GM19452 (cell line): ENCODE data around the gene KLHL21.
A peak's percentile ranks its signal among the peaks of the same experiment; 100 is the strongest.

ENCODE experiments used
- ATAC-seq: cut with Tn5 transposase; IDR thresholded peaks from one replicate; pipeline ENCODE4 v1.9.1; 2021; ENCODE audit not compliant: unreplicated experiment

KLHL21 gene

DNA sequence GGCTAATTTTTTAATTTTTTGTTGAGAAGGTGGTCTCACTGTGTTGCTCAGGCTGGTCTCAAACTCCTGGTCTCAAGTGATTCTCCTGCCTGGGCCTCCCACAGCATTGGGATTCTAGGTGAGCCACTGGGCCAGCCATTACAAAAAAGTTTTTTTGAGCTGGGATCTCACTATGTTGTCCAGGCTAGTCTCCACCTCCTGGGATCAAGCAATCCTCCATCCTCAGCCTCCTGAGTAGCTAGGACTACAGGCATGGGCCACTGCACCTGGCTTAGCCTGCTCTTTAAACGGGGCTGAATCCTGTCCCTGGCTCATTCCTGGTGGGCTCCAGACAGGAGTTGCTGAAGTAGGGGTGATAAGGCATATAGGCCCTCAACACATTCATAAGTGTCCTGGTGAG lies 45.1 kb downstream of the KLHL21 start:
- no peak for ATAC-seq

DNA sequence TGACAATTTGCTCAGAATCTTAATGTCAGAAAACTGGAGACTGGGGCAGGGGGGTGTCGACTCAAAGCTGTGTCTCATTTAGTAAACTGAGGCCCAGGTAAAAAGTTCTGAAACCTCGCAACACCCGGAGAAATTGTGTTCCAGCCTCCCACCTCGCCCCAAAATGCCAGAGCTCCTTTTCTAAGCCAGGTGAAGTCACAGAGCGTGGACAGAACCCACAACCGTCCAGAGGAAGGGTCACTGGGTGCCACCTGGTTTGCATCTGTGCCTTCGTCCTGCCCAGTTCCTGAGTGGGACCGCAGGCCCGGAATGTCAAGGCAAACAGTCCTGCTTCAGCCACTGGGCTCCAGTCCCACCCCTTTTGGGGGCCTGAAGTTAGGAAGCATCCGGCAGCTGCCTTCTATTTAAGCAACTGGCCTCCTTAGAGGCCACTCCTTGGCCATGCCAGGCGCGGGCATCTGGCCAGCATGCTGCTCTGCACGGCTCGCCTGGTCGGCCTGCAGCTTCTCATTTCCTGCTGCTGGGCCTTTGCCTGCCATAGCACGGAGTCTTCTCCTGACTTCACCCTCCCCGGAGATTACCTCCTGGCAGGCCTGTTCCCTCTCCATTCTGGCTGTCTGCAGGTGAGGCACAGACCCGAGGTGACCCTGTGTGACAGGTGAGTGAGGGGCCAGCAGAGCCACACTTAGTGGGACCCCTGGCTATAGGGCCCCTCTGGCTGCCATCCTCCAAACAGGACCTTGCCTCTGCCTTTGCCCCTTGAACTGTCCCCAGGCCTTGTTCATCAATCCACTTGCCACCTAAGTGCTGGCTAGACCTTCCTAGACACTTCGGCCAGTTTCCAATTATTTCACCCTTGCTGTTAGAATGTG lies 47.5 kb downstream of the KLHL21 start, which contains the start of gene TAS1R1:
Gene TAS1R1, plus strand, starts transcription at position 401 of the 872 bp plus-strand sequence. Its CDS starts 67 bp downstream, at position 468.
- no peak for ATAC-seq

DNA sequence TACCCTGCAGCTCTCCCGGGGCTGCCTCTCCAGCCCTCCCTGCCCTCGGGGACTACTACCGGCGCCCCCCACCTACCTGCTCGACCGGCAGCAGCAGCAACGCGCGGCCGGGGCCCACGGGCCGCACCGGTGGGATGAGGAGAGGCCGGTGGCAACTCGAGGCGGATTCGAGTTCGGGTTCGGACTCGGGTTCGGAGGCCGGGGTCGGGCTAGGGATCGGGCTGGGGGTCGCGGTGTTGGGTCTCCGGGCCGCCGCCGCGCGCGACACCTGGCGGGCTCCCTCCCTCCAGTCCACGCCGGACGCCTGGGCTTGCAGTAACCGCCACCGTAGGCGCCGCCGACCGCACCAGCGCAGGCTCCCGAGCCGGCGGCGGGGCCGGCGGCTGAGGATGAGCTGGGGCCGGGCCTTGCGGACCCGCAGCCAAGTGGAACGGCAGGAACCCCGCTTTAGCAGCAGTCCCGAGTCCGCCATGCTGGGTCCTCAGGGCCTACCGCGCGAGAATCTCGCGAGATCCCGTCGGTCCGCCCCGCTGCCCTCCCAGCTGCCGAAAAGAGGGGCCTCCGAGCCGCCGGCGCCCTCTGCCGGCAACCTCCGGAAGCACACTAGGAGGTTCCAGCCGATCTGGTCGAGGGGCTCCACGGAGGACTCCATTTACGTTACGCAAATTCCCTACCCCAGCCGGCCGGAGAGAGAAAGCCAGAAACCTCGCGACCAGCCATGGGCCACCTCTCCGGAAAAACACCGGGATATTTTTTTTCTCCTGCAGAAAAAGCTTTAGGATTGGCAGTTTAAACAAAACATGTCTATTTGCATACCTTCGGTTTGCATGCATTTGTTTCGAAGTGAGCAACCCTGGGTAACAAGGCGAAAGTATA lies 48.4 kb downstream of the KLHL21 start, which contains the start of gene NOL9:
Gene NOL9, minus strand, starts transcription at position 483 of the 876 bp plus-strand sequence. Its CDS starts 11 bp downstream, at position 472.
- ATAC-seq = peak; percentile 90

DNA sequence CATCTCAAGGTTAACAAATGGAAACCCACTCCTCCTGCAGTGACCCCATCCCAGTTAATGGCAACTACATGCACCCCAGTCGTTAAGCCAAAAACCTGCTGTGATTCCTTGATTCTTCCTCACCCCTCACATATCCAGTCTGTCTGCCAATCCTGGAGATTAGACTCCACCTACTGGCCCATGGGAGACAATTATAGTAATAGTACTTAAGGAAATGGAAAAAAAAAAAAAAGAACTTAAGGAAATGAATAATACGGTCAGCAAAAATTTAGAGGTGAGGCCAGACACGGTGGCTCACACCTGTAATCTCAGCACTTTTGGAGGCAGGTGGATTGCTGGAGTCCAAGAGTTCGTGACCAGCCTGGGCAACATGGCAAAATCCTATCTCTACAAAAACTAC lies 55.4 kb downstream of the KLHL21 start:
- no peak for ATAC-seq

DNA sequence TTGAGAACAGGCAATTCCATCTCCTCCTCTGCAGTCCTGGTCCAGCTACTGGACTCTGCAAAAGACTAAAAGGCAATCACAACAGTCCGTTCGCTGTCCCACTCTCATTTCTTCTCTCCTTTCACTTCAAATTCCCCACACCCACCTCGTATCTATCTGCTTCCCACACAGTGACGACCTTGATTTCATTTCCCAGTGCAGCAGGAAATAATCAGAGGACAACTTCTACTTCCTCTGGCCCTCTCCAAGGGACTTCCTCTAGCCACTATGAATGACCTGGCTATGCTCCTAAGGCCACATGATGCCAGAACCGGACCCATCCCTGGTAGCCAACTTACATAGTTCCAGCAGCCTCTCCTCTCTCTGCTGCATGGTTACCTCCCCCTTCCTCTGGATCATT lies 56.3 kb downstream of the KLHL21 start:
- ATAC-seq = no peak

DNA sequence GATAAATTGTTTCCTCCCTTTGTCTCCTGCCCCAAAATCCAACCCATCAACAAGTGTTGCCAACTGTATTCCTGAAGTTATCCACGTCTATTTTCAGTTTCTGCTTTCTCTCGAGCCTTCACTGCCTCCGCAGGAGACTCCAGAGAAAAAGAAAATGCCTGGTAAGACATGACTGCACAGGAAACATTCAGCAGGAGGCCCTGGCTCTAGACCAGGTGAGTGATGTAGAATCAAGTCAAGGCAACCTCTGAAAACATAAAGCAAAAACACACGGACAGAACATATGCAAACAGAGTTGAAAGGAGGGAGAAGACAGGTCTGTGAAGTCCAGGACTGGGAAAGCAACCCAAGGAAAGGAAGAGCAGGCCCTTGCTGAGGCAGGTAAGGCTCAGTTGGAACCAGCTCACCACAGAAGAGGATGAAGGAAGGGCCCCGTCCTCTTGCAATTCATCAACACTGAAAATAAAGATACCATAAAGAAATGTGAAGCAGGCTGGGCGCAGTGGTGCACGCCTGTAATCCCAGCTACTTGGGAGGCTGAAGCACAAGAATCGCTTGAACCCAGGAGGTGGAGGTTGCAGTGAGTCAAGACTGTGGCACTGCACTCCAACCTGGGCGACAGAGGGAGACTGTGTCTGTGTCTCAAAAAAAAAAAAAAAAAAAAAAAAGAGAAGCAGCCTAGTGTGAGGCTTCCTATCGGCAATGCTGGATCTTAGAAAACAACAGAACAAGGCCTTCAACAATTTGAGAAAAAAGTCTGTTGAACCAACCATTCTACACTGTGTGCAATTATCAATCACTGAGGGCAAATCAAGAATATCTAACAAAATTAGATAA lies 57.2 kb downstream of the KLHL21 start:
- ATAC-seq = no peak

DNA sequence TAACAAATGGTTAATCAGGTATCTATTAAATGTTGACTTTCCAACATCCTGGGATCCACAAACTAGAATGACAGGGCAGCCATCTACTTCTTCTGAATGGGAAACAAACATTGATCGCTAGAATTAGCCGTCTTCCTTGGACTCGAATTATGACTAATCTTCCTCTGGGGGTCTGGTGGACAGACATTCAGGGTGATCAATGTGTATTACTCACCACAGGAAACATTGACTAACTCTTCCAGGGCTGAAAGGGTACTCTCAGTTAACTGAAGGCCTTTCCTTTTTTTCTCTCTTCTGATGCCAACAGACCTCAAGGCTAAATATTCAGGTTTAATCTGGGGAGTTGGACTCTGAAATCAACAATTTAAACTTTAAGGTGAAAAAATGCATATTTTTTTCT lies 57.8 kb downstream of the KLHL21 start:
- no peak for ATAC-seq
